Adrenal gland (tissue), 12 donors: ENCODE measurements around the gene CACNA1D. TPM values are rescaled to one million over a fixed set of nuclear protein-coding genes. Genes with fewer than 3 reads are reported as not detected.
A peak's percentile ranks its signal among the peaks of the same experiment; 100 is the strongest.

Experiments
- DNase-seq, 7 donors: peaks; one replicate each; pipeline ENCODE4 v3.0.0-alpha.2; 2019 to 2020
- H3K27ac ChIP-seq, 5 donors: fragments of 200-600 bp; sonication (generic) in 4 of 5; 1 replicate in 3 of 5; 2 replicates in 2 of 5; pipeline versions ENCODE4 v1.5.1 to v1.8.0; 2016 to 2020; ENCODE audit warnings: mild to moderate bottlenecking in 1 of 5
- H3K27me3 ChIP-seq: fragments of 200-600 bp; 2 replicates; pipeline ENCODE4 v1.8.0; 2021
- H3K36me3 ChIP-seq, 2 donors: fragments of 200-600 bp; replicated peaks in 1 of 2; 1 replicate in 1 of 2; 2 replicates in 1 of 2; pipeline versions ENCODE4 v1.5.1 to v1.8.0; 2018 to 2022
- H3K4me1 ChIP-seq, 2 donors: fragments of 200-600 bp; replicated peaks in 1 of 2; 1 replicate in 1 of 2; 2 replicates in 1 of 2; pipeline versions ENCODE4 v1.5.1 to v1.8.0; 2018 to 2021
- H3K4me3 ChIP-seq, 4 donors: fragments of 200-600 bp; sonication (generic) in 3 of 4; one replicate each; pipeline ENCODE4 v1.5.1; 2016 to 2018
- H3K9me3 ChIP-seq, 3 donors: fragments of 200-600 bp; sonication (generic) in 1 of 3; replicated peaks in 1 of 3; 1 replicate in 2 of 3; 2 replicates in 1 of 3; pipeline versions ENCODE4 v1.5.1 to v1.8.0; 2016 to 2021
- POLR2A ChIP-seq, 2 donors: fragments of 450-650 bp; IDR thresholded peaks; one replicate each; pipeline ENCODE4 v1.6.1; 2017; ENCODE audit warnings: antibody characterized with exemption in 2 of 2, mild to moderate bottlenecking in 2 of 2, moderate library complexity in 1 of 2
- WGBS, 4 donors: extraction: QIAGEN DNeasy Blood & Tissue Kit in 2 of 4; methylation state at CpG; one replicate each; pipeline versions ENCODE4 v1.1.5 to v1.1.7; 2013 to 2017; 5-methylcytosine and 5-hydroxymethylcytosine counted together
- intact Hi-C, 2 donors: fragments of 100-400 bp; cut with DNase I; formaldehyde crosslinking; loops; one replicate each; pipeline versions ENCODE4 v1.14.1 to v1.15.0; 2022 to 2023
- polyA plus RNA-seq, 3 donors: library from polyadenylated mRNA; stranded (reverse); fragments of 200-250 nt in 2 of 3; fragments of 350-450 nt in 1 of 3; fragmentation: Illumina TruSeq in 1 of 3; extraction: RNeasy Lipid Tissue Mini Kit (QIAGEN cat#74804) in 1 of 3; gene quantifications; one replicate each; pipeline ENCODE4 v1.2.3, GENCODE V29; 2013 to 2014
- total RNA-seq, 9 donors: library from RNA; depleted of rRNA in 4 of 9; stranded (reverse); fragments of >200 nt in 4 of 9; fragments of 120-200 nt in 1 of 9; fragmentation: NEBNext Ultra II Directional in 1 of 9; extraction: Animal tissue kit (Norgen Biotek cat#: 25700) in 1 of 9; gene quantifications; one replicate each; pipeline versions ENCODE4 v1.1.0 to v1.2.4, GENCODE V29; 2013 to 2023
- TF ChIP-seq, protein P1 (sequence below), 6 experiments: fragments of 450-650 bp in 4 of 6; fragments of 200-600 bp in 2 of 6; sonication (generic) in 1 of 6; IDR thresholded peaks; 1 replicate in 5 of 6; 2 replicates in 1 of 6; pipeline versions ENCODE4 v1.5.1 to v1.8.0; 2016 to 2021; ENCODE audit warnings: antibody characterized with exemption in 6 of 6, mild to moderate bottlenecking in 2 of 6, moderate library complexity in 1 of 6
- donor health status: healthy with polysubstance abuse.
- donor health status: Bipolar disorder and iron deficiency.
- donor health status: DM: yes; HTN: yes; CAD: no.
- donor health status: DM: no; HTN: no; CAD: no.
- donor health status: DM: no; HTN: no; CAD: no.
- donor health status: DM: yes; HTN: yes; CAD: no.

CACNA1D gene
- total and polyA plus RNA-seq, 12 donors = 25.8 to 111 (median 63.0) TPM

- Histone ChIP-seq H3K4me3 (no peak overlapping the region), H3K4me1 (peaks cover 4 to 14% of the 10 kb centered on the region in 2 donors), H3K27me3 (no peaks in the 10 kb centered on the region), H3K36me3 (peaks cover 0 to 9% of the 10 kb centered on the region in 2 donors), H3K27ac (no peak overlapping the region), H3K9me3 (no peaks in the 10 kb centered on the region)
- intact Hi-C loops = no loop called here
- TF ChIP-seq, protein P1, sequence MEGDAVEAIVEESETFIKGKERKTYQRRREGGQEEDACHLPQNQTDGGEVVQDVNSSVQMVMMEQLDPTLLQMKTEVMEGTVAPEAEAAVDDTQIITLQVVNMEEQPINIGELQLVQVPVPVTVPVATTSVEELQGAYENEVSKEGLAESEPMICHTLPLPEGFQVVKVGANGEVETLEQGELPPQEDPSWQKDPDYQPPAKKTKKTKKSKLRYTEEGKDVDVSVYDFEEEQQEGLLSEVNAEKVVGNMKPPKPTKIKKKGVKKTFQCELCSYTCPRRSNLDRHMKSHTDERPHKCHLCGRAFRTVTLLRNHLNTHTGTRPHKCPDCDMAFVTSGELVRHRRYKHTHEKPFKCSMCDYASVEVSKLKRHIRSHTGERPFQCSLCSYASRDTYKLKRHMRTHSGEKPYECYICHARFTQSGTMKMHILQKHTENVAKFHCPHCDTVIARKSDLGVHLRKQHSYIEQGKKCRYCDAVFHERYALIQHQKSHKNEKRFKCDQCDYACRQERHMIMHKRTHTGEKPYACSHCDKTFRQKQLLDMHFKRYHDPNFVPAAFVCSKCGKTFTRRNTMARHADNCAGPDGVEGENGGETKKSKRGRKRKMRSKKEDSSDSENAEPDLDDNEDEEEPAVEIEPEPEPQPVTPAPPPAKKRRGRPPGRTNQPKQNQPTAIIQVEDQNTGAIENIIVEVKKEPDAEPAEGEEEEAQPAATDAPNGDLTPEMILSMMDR (IDR thresholded peaks at IDR 0.05) = no peak
- no peak for TF ChIP-seq POLR2A (IDR thresholded peaks at IDR 0.05)
- WGBS, 4 donors = 78 to 93% (median 86%) methylated on average over 11 to 12 of the region's 12 CpGs
- DNase-seq = no peak
Measured at GRCh38 chr3:53665608-53666425, 171.4 kb downstream of the CACNA1D start.

- TF ChIP-seq, protein P1 (IDR thresholded peaks at IDR 0.05) = peak in 1 of 6 experiments; percentile 17
- no peak for TF ChIP-seq POLR2A (IDR thresholded peaks at IDR 0.05)
Measured at GRCh38 chr3:53668872-53669271, 174.5 kb downstream of the CACNA1D start.

DNA sequence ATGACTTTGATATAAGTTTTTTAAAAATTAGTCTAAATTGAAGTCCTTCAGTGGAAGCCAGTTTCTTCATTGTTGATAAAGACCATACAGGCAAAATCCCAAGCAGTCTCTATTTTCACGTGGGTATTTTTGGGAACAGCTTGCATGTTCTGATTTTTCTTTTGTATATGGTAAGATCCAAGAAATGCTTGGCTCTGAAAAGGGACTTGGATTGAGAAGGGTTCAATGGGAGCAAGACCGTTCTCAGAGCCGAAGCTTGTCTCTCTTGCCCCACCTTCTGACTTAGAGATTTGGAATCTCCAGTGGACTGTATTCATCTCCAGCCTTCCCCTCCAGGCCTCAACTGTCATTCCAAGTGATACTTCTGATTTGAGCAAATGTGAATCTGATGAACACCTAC is 176.3 kb downstream of the CACNA1D start:
- WGBS, 4 donors = 83 to 90% (median 89%) methylated on average over 3 of the region's 3 CpGs

More at GRCh38 chr3:53668872-53669271, 174.5 kb downstream of the CACNA1D start:
- H3K36me3 ChIP-seq = peaks cover 0 to 9% of the 10 kb centered on the region in 2 donors
- intact Hi-C loops = no loop called here
- no peak for DNase-seq
- 65 to 67% (median 66%) methylated on average over 2 of the region's 2 CpGs for whole genome bisulfite sequencing, 4 donors
- no peaks in the 10 kb centered on the region for H3K9me3 ChIP-seq
- peaks cover 4 to 21% of the 10 kb centered on the region in 2 donors for H3K4me1 ChIP-seq
- no peaks in the 10 kb centered on the region for H3K27me3 ChIP-seq
- no peak overlapping the region for H3K4me3 ChIP-seq
- peak overlapping the region in 1 of 5 donors; percentile 46 for H3K27ac ChIP-seq

More for the DNA sequence above, 176.3 kb downstream of the CACNA1D start:
- H3K27me3 ChIP-seq = no peaks in the 10 kb centered on the region
- no peak for DNase-seq
- intact Hi-C loops = no loop called here
- no peaks in the 10 kb centered on the region for H3K9me3 ChIP-seq
- TF ChIP-seq, protein P1 (IDR thresholded peaks at IDR 0.05) = no peak
- TF ChIP-seq POLR2A (IDR thresholded peaks at IDR 0.05) = no peak
- H3K4me3 ChIP-seq = no peak overlapping the region
- H3K27ac ChIP-seq = peak overlapping the region in 1 of 5 donors; percentile 38
- H3K36me3 ChIP-seq = peaks cover 0 to 9% of the 10 kb centered on the region in 2 donors
- H3K4me1 ChIP-seq = peaks cover 4 to 21% of the 10 kb centered on the region in 2 donors
